ENCODE measurements around the gene MICU1.
"Not testable (repeated sequence)": the region's sequence is repeated elsewhere in the genome, so short reads cannot be mapped to it uniquely, and the experiment has no call there.

The MICU1 gene

DNA sequence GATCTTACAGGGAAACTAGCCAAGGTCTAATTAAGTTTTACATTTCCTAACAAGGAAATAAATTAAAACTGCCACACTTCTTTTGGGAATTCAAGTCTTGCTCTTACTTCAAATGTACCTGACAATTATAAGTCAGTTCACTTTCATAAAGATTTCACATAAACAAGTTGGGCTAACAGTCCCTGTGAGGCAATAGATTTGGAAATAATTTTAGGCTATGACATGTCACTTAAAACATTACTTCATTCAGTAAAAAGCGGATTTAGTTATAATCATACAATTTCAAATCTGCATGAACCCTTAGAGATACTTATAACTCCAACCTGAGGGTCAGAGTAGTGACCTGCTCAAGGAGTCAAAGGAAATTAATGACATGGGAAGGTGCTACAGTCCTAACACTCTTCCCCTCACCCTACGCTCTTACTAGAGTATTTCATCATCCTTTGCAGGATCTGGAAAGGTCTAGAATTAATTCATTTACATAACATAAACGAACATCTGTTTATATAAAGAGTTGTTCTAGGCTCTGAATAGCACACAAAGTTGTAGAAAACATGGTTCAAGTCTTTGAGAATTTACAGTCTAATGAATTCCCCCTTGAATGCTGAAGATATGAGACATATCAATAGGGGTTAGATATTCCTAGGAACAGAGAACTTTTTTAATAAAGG lies 238.8 kb downstream of the MICU1 start:
- no peak for DNase-seq (ENCODE audit: low spot score)

DNA sequence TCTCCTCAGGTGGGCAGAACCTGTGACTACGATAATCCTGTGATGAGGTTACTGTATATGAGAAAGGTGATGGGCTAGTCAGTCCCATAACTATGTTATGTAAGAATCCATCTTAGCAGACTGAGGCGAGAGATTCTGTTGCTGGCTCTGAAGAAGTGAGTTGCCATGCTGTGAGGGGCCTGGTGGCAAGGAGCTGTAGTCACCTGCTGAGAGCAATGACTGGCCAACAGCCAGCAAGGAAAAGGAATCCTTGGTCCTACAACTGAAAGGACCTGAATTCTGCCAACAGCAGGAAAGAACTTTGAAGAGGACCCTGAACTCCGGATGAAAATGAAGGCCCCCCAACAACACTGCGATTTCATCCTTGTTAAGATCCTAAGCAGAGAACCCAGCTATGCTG lies 240.2 kb downstream of the MICU1 start:
- DNase-seq (ENCODE audit: low spot score) = no peak

DNA sequence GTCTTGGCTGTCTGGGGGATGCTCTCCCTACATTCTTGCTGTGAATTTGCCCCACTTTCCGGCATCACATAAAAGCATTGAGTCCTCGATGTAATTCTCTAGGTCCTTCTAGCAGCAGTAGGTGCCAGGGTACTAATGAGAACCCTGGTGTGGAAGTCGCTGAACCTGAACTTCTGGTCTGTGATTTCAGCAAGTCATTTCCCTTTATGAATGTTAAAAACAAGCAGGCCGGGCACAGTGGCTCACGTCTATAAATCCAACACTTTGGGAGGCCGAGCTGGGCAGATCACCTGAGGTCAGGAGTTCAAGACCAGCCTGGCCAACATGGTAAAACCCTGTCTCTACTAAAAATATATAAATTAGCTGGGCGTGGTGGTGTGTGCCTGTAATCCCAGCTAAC lies 240.9 kb downstream of the MICU1 start:
- not testable (repeated sequence) for DNase-seq (ENCODE audit: low spot score)

DNA sequence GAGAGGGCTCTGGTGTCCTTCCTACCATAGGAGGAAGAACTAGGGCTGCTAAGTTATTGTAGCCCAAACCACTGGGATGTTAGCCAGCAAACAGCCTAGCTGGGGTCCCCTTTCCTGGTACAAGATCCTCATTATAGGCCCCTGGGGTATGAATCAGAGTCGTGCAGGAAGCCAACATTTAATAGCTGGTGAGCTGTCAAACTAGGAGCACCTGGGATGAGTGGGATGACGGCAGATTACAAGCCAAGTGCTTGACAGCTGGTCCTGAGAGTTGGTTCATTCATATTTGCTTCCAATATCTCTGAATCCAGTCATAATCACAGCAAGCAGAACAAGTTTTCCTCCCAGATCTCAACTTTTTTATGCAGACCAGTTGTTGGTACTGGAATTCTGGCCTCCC lies 246.1 kb downstream of the MICU1 start:
- DNase-seq (ENCODE audit: low spot score) = no peak

DNA sequence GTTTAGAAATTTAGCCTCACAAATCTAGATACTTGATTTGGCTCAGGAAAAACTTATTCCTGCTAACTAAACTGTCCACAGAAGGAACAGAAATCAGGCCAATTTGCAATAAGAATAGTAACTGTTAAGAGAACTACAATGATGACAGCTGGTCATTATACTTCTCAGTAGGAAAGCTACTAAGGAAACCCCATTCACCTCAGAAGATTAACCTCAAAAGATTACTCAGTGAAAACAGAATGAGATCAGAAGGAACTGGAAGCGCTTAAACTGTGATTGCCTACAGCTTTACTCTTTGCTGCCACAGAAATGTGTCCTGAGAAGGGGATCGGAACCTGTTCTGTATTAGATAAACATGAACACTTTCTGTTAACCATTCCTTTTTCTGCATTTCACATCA lies 246.8 kb downstream of the MICU1 start:
- DNase-seq (ENCODE audit: low spot score) = no peak

DNA sequence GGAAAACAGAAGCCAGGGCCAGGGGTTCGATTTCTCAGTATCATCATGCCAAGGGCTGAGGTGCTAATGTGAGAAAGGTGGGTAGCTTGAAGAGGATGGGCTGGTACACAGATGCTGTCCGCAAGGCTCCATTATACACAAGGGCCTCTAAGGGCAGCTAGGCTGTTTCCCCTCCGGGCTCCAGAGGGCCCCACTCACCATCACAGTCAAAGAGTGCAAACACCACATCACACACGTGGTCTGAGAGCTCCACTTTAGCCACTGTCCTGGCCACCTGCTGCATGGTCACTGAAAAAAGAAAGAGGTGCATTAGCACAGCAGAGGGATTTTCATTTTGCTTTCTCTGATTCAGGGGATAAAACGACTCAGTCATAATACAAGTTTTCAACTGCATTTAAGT lies 250.3 kb downstream of the MICU1 start:
- no peak for DNase-seq (ENCODE audit: low spot score)

DNA sequence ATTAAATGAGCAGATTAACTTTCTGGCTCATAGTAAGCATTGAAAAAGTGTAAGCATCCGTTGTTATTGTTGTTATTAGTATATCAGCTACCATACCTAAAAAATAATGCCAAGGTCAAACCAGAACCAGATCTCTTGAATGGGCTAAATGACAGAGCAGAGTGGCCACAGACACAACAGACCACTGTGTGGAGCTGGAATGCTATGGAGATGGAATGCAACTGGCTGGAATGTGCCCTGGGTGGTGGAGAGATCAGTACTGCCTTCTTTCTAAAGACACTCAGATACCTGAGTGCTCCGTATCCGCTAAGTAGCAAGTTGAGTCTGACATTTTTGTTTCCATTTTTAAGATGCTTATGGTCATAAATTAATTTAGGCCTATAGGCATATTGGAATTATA lies 250.7 kb downstream of the MICU1 start:
- DNase-seq (ENCODE audit: low spot score) = no peak

DNA sequence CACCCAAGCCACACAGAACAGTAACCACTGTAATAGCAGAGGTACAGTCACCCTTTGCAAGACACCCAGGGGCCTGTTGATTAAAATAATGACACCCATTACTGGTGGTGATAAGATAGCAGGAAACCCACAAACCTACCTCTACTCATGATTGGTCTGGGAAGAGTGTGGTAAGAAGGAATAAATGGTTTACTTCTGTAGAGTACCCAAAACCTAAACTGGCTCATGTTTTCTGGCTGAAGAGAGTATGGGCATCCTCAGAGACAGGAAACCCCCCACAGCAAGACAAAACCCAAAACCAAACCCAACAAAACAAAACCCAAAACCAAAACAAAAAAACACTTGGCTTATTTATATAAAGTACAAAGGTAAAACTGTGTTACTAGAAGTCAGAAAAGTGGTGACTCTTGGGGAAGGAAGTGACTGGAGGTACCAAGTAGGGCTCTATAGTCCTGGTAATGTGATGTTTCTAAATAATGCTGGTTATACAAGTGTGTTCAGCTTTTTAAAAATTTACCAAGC lies 255.6 kb downstream of the MICU1 start:
- DNase-seq (ENCODE audit: low spot score) = no peak

DNA sequence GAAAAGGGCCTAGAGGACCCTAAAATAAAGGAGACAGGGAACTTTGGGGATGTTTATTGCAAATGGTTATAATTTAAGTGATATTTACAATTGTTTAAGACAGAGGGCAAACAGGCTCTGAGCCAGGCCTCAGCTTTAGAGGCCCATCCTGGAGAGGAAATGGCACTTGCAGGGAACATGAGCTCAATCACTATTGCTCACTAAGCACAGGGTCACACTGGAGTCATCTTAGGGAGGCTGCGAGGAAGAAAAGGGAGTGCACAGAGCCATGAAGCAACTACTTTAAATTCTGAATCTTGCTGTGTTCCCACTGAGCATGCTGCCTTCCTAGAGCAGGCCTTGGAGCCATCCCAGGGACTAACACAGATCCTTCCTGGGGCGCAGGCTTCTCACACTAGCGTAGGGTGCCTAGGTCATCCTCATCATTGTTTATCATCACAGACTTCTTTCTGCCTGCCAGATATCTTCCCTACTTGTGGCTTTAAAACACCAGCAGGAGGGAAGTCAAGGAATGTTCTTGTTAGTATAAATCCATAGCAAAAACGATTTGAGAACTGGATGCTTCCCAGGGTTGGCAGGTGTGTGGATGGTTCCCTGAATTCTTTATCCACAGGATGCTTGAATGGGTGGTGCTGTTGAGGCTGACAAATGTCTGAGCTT lies 258.4 kb downstream of the MICU1 start:
- DNase-seq (ENCODE audit: low spot score) = no peak

DNA sequence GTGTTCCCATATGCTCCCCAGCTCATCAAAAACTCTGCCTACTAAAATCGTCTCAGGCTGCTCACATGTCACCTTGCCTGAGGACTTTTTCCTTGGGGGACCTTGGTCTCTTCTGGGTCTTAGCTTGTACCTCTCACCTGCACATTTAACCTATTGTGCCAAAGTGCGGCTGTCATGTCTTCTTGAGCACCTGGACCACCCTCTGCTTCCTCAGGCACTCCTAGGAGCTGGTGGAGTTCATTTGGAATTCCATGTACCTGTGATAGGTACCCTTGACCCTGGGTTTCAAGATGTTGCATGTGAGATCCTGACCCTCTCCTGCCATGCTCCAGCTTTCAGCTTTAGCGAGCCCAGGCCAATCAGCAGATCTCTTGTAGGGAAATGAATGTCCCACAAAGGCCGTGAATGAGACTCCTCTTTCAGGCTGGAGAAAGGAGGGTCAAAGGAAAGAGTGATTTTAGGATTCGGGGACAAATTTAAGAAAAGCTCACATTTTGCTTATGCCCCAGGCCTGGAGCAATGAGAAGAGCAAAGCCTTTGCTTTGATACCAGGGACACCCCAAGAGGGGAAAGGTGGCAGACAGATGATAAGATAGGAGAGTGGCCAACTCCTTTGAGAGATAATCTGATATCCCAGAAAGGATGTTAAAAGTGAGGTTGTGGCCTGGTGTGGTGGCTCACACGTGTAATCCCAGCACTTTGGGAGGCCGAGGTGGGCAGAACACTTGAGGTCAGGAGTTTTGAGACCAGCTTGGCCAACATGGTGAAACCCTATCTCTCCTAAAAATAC lies 260.6 kb downstream of the MICU1 start:
- DNase-seq (ENCODE audit: low spot score) = no peak

DNA sequence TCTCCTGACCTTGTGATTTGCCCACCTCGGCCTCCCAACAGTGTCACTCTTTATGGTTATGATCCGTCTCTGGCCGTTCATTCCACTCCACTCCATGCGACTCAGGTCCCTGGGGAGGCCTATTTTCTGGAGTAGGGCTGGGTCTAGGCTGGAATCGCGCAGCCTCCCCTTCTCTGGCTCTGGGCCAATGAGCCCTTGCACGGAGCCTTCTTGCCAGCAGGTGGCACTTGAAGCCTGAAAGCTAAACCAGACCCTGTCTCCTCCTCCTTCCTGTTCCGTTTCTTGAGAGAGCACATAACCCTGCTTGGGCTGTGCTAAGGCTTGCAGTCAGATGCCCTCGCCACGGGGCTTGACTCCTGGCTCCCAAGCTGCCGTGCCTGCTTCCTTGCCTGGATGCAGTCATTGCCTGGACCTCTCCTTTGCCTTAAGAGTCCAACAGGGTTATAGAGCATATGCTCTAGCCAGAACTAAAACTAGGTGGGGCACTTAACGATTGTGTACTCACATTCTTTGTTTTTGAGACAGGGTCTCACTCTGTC lies 261.6 kb downstream of the MICU1 start:
- DNase-seq (ENCODE audit: low spot score) = peak; percentile 91

DNA sequence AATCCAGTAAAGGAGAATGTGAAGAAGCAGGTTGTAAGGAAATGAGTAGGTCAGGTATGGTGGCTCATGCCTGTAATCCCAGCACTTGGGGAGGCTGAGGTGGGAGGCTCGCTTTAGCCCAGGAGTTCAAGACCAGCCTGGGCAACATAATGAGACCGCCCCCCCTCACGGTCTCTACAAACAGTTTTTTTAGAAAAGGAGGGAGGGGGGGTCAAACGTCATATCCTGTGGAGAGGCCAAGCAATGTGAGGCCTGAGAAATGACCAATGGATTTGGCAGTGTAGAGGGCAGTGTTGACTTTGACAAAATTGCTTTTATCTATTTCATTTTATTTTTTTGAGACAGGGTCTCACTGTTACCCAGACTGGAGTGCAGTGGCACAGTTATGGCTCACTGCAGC lies 268.9 kb downstream of the MICU1 start:
- DNase-seq (ENCODE audit: low spot score) = no peak

DNA sequence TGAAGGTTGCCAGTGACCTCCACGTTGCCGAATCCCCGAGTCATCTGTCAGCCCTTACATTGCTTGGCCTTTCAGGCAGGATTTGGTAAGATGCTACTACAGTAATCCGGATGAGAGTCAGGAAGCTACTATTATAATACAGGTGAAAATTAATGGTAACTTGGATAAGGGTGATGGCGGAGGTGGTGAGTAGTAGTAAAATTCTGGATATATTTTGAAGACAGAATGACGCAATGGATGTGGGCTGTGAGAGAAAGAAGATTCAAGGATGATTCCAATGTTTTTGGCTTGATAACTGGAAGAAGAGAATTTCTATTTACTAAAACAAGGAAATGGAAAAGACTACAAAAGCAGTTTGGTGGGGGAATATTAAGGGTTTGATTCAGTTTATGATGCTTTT lies 269.8 kb downstream of the MICU1 start:
- no peak for DNase-seq (ENCODE audit: low spot score)

DNA sequence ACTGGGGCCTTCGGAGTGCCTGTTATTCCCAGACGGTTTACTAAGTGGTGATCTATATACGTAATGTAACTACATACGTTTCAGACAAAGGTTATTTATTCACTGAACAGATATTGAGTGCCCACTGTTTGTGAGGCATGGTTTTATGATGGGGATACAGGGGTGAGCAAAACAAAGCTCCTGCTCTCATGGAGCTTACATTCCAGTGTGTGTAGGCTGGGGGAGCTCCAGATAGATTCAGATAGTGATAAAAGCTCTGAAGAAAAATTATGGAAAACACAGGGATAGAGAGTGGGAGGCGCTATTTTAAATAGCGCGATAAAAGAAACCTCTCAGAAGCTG lies 270.7 kb downstream of the MICU1 start:
- no peak for DNase-seq (ENCODE audit: low spot score)

DNA sequence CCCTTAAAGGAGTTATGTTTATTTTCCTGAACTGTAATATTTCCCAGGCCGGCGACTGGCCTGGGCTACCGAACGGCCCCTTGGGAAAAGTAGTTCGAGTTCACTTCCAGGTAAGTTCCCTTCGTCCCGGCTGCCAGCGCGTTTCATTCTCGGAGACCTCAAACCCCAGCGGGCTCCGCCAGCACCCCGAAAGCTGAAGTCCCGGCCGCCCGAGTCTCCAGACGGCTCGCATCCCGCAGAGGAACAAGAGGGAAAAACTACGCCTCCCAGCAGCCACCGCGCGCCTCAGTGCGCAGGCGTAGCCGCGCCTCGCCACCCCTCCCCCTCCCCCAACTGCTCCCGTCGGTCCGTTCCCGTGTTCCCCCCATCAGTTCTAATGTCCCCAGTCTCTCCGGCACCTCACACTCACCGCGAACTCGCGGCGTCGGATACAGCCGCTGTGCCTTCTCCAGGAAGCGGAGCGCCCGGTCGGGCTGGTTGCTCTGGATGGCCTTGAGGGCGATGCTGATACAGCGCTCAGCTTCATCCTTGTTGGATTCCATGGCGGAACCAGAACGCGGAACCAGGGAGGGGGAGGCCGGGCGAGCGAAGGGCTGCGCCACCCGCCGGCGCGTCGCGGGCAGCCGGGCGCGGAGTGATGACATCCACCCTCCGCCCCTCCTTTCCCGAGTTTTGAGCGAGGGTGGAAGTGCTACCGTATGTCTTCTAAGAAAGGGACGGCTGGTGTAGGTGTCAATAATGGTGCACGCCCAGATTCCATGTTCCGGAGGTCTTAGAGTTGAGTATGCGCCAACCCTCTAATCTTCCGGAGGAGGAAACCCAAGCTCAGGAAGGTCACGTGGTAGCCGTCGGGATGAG lies 271.3 kb downstream of the MICU1 start, which contains the start of gene DNAJB12:
Gene DNAJB12 (minus strand): TSS at position 564 of the 858 bp plus-strand sequence. CDS start 22 bp downstream, at position 542.
- DNase-seq (ENCODE audit: low spot score) = peak; percentile 96

DNA sequence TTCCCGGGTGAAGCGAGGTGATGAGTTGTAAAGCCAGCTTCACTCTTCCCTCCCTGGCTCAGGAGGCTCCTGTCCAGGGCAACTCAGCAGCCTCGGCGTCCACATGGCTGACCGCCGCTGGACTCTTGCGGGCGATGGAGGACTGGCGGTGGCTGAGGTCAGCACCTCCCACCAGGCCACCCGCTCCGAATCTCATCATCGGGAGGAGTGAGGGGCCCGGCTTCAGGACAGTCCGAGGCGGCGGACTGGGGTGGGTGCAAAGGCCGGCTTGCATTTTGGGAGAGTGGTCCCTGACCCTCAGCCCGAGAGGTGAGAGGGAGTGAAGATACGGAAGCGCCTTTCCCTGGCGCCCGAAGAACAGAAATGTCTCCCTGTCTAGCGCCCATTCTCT lies 271.9 kb downstream of the MICU1 start:
- DNase-seq (ENCODE audit: low spot score) = no peak

DNA sequence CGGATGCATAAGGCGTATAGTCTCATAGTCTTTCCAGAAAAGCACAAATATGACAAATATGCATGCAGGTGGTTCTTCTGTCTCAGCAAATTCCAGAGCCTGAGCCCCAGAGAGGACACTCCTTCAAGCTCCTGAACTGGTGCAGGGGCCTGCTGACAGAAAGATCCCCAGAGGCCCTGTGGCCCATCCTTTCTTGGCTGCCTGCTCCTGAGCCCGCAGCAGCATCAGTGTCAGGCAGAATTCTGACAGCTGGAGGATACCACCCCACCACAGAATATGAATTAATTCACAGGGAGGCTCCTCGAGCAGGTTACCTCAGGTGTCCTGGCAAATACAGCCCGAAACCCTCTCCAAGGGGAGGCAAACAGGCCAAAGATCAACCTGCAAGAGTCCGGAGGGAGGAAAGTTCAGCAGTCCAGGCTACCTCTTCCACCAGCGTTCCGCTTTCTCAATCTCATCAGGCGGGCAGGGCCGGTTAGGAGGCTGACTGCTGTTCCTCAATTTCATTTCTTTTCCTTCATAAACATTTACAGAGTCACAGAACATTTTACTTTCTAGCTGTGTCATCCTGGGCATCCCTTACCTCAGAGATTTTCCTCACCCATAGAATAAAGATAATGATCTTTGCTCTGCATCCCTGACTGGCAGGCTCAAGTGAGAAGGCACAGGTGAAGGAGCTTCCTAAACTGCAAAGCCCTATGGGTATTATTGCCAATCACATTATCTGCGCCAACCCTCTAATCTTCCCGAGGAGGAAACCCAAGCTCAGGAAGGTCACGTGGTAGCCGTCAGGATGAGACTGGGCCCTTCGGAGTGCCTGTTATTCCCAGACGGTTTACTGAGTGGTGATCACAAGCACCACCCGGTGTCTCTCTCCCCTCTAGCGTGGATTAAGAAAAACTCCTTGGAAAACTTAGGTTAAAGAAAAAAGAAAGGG lies 272.6 kb downstream of the MICU1 start:
- DNase-seq (ENCODE audit: low spot score) = no peak

DNA sequence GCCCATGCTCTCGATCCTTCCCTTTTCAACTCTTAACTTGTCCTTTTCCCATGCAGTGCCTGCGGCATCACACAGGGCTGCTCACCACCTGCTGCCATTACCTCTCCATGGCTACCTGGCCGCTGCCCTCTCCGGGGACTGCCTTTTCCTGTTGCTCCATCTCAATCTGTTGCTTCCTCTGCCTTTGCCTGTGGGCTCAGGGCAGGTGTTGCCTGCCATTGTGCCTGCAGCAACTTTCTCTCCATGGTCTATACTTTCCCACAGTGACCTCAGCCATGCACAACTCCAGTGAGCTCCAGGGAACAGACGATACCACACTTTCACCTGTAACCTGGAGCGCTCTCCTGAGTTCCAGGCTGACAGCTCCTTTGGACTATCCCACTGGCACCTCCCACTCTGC lies 274.4 kb downstream of the MICU1 start:
- no peak for DNase-seq (ENCODE audit: low spot score)

DNA sequence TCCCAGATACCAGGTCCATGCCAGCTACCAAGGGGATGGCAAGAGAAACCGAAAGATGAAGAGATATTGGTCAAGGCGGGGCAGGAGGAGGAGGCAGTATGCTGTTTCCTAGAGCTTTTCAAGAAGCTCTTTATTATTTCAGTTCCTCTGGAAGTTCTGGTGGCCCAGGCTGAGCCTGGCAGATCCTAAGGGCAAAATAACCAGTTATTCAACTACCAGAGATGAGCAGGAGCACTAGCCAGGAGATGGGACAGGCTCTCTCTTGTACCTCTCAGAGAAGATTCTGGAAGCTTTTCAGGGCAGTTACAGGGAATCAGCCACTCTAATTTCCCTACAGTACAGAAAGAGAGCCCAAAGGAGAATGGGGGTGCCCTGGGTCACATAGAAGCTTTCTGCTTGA lies 276.4 kb downstream of the MICU1 start:
- DNase-seq (ENCODE audit: low spot score) = no peak

DNA sequence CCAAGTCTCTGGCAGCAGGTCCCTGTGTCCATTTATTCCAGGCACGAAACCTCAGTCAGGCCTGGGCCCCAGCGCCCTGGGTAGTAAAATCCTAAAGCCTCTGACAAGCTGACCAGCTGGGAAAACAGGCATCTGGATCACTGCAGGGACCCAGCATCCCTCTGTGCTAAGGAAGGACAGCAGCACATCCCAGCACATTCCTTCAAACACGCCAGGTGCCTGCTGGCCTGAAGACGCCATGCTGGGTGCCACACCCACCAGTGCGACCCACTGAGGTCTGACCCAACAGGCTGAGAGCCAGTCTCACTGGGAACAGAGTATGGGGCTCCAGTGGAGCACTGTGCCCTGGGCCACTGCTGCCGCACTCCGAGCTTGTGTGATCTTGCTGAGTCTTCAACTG lies 277.6 kb downstream of the MICU1 start:
- DNase-seq (ENCODE audit: low spot score) = no peak

DNA sequence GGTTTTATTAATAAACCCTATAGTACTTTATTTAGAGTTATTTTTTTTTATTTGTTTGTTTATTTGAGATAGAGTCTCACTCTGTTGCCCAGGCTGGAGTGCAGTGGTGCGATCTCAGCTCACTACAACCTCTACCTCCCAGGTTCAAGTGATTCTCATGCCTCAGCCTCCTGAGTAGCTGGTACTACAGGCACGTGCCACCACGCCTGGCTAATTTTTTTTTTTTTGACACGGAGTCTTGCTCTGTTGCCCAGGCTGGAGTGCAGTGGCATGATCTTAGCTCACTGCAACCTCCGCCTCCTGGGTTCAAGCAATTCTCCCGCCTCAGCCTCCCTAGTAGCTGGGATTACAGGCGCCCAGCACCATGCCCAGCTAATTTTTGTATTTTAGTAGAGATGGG lies 279.8 kb downstream of the MICU1 start:
- DNase-seq (ENCODE audit: low spot score) = not testable (repeated sequence)
